ENCODE results near the gene AFF3. TPM values are rescaled to one million over a fixed set of nuclear protein-coding genes. Genes with fewer than 3 reads are reported as not detected.

AFF3 gene
- total and polyA plus RNA-seq, 10 of the 15 experiments (the other 5 are each of a cell fraction or from before 2014, with no cell fraction given), result 0.26 to 5.5 (median 3.0) TPM

DNA sequence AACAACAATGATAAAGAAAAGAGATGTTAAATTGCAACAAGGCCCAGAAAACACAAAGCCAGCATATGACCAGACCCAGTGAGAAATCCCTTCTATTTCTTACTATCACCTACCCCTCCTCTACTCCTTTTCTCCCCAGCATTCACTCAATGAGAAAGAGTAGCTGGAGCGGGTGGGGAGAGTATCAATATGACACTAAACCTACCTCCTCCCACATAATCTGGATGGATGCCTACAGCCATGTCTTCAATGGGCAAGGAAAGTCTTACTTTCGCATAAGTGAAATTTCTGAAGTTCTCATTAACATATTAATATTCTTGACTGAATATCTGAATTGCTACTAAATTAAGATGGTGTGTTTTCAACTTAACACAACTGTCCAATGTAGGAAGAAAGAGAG is 78.2 kb downstream of the AFF3 start:
- RAD21 ChIA-PET (ENCODE audit: unreplicated experiment), result no interaction called here

More for the DNA sequence above, 78.2 kb downstream of the AFF3 start:
- in situ Hi-C loops (cut with MboI) (no loop called here), intact Hi-C loops (cut with micrococcal nuclease; ENCODE audit: unreplicated experiment) (no loop called here)
- Histone ChIP-seq H3K36me3 (ENCODE audit: control insufficient read depth in 2 of 2, insufficient read depth in 2 of 2, low read length in 1 of 2) (no peaks in the 10 kb centered on the region), H3K4me2 (ENCODE audit: control insufficient read depth, insufficient read depth) (no peak overlapping the region), H3K4me1 (ENCODE audit: control insufficient read depth, insufficient read depth, low read length) (no peaks in the 10 kb centered on the region; the same call in 1 of the 2 replicates), H3K4me3 (no peak overlapping the region), H2AFZ (ENCODE audit: control insufficient read depth, low read depth, low read length) (no peak overlapping the region), H3K79me2 (ENCODE audit: control insufficient read depth, insufficient read depth, low read length) (no peaks in the 10 kb centered on the region), H4K20me1 (ENCODE audit: control insufficient read depth, insufficient read depth) (no peaks in the 10 kb centered on the region), H3K9ac (ENCODE audit: control insufficient read depth, insufficient read depth, low read length) (no peak overlapping the region), H3K27me3 (replicated peaks in 1 of 2; ENCODE audit: control insufficient read depth in 2 of 2, insufficient read depth in 2 of 2, low read length in 1 of 2) (no peaks in the 10 kb centered on the region), H3K9me3 (replicated peaks; ENCODE audit: control insufficient read depth, insufficient read depth, low read length) (no peaks in the 10 kb centered on the region), H3K27ac (ENCODE audit: control insufficient read depth, insufficient read depth) (no peak overlapping the region)
- WGBS (ENCODE audit: insufficient coverage, insufficient replicate concordance, low lambda C conversion rate, missing lambda C conversion rate), result 36% methylated on average over 2 of the region's 2 CpGs
- SMC1A ChIA-PET (ENCODE audit: uncharacterized antibody, unreplicated experiment), result no interaction called here
- BruUV-seq (replicated peaks), result no TSS peak
- CTCF ChIA-PET, result no interaction called here
- TF ChIP-seq ESRRA (IDR thresholded peaks at IDR 0.05; ENCODE audit: low read length), result no peak
- no peak for TF ChIP-seq PAX5 (IDR thresholded peaks at IDR 0.05; ENCODE audit: borderline replicate concordance, low read depth, low read length)
- TF ChIP-seq, protein P1, sequence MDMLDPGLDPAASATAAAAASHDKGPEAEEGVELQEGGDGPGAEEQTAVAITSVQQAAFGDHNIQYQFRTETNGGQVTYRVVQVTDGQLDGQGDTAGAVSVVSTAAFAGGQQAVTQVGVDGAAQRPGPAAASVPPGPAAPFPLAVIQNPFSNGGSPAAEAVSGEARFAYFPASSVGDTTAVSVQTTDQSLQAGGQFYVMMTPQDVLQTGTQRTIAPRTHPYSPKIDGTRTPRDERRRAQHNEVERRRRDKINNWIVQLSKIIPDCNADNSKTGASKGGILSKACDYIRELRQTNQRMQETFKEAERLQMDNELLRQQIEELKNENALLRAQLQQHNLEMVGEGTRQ (IDR thresholded peaks at IDR 0.05; ENCODE audit: borderline replicate concordance, low read depth, low read length), result no peak
- TF ChIP-seq SPI1 (IDR thresholded peaks at IDR 0.05; ENCODE audit: borderline replicate concordance, insufficient read depth, low read depth, low read length), result no peak
- TF ChIP-seq SMAD5 (IDR thresholded peaks at IDR 0.05; ENCODE audit: low read depth), result no peak
- TF ChIP-seq KDM1A (IDR thresholded peaks at IDR 0.05; ENCODE audit: borderline replicate concordance), result no peak
- TF ChIP-seq CBX3 (IDR thresholded peaks at IDR 0.05; ENCODE audit: borderline replicate concordance, low read depth), result no peak
- no peak for TF ChIP-seq PML (IDR thresholded peaks at IDR 0.05; ENCODE audit: low read length)
- no peak for TF ChIP-seq ZSCAN29 (IDR thresholded peaks at IDR 0.05)
- TF ChIP-seq LARP7 (IDR thresholded peaks at IDR 0.05), result no peak
- TF ChIP-seq MTA2 (IDR thresholded peaks at IDR 0.05; ENCODE audit: low read depth), result no peak
- no peak for TF ChIP-seq ZNF687 (IDR thresholded peaks at IDR 0.05)
- TF ChIP-seq, protein P2, sequence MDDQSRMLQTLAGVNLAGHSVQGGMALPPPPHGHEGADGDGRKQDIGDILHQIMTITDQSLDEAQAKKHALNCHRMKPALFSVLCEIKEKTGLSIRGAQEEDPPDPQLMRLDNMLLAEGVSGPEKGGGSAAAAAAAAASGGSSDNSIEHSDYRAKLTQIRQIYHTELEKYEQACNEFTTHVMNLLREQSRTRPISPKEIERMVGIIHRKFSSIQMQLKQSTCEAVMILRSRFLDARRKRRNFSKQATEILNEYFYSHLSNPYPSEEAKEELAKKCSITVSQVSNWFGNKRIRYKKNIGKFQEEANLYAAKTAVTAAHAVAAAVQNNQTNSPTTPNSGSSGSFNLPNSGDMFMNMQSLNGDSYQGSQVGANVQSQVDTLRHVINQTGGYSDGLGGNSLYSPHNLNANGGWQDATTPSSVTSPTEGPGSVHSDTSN (IDR thresholded peaks at IDR 0.05; ENCODE audit: insufficient replicate concordance, low read depth, low read length), result no peak
- no peak for TF ChIP-seq FOXK2 (IDR thresholded peaks at IDR 0.05)
- TF ChIP-seq TCF7 (IDR thresholded peaks at IDR 0.05; ENCODE audit: borderline replicate concordance), result no peak
- TF ChIP-seq JUNB (IDR thresholded peaks at IDR 0.05), result no peak
- no peak for TF ChIP-seq NFIC (IDR thresholded peaks at IDR 0.05; ENCODE audit: low read depth, low read length)
- TF ChIP-seq SMC3 (IDR thresholded peaks at IDR 0.05; ENCODE audit: borderline replicate concordance, low read length), result no peak
- TF ChIP-seq PAX8 (IDR thresholded peaks at IDR 0.05), result no peak
- TF ChIP-seq HDAC2 (IDR thresholded peaks at IDR 0.05), result no peak
- DNase-seq (ENCODE audit: low read depth, low spot score) (no peak), FAIRE-seq (no peak), ATAC-seq (no peak)
- POLR2A ChIA-PET, result no interaction called here

All from GM12878 (cell line).